SIG-M5 treated with dmso at 0.1 percent for 504 hours (cell line): ENCODE measurements around the gene SPI1.

ENCODE experiments used
- DNase-seq: peaks from one replicate; lab custom pipeline; 2025; ENCODE audit not compliant: unreplicated experiment; lab: John Stamatoyannopoulos, UW

The SPI1 gene

GRCh38 chr11:47407746-47408590, 29.6 kb upstream of the SPI1 start, which contains the start of gene SLC39A13:
TSS of gene SLC39A13 (plus strand) at chr11:47408590. CDS start at chr11:47410095, 1,505 bp downstream.
- DNase-seq: peak; percentile 97

DNA sequence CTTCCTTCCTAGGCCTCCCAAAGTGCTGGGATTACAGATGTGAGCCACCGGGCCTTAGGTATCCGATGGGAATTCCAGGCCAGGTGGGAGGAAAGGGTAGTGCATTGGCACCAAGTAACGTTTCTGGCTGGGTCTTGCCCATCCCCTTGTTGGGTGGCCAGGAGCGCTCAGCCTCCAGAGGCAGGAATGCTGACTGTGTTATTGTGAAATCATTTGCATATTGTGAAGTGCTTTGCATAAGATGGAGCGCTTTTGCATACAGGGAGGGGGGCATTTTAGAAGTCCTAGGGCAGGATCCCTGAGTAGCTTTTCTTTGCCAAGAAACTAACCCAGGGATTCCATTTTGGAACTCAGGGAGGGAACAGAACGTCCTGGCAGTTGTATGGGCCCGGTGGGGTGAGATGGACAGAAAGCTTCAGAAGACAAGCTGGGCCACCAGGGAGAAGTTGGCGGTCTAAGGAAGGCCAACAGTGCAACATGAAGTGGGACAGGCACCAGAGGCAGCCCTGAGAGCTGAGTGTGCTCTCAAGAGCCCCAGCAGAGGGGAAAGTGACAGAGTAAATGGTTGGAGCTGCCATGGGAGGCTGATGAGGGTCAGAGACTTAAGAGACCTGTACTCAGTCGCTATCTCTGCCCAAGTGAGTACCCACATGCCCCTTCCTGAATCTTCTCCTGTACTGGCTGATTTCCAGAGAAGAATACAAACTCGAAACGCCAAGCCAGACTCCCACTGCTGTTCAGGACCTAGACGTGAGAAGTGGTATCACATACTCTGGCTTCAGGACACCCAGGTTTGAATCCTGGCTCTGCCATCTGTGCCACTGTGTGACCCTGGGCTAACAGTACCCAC, 28.8 kb upstream of the SPI1 start:
- peak; percentile 33 for DNase-seq

DNA sequence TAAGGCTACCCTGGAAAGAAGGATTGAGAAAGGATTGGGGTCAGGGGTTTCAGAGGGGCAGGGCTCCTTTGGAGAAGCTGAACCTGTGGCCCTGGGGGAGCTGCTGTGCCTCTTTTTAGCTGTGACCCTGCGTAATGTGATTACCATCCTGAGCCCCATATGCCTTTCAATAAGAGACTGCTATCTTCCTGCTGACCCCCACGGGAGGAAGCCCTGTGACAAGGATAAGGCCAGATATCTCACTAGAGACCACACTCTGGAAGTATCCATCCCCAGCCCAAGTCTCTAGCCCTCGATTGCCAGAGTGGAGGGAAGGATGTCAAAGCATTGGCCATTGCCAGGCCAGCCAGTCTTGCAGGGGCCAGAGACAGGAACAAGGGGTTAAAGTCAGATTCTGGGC, 25.2 kb upstream of the SPI1 start:
- DNase-seq: no peak

DNA sequence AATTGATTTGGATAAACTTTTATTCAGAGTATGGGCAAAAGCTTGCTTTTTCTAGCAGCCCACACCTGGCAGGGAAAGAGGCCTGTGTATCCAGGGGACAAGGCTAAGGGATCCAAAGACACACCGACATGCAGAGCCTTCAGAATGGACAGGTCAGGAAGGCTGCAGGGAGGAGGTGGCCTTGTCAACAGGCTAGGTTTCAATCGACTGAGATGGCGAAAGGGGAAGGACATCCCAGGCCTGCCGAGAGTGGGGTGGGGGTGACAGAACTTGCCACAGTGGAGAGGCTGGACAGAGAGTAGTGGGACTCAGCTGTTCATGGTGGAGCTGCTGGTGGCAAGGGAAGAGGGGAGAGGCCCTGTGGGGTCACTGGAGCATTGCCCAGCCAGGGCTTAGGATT, 24.8 kb upstream of the SPI1 start:
- DNase-seq: no peak

- DNase-seq: no peak
These were observed 22.5 kb upstream of the SPI1 start for GRCh38 chr11:47400768-47401279.

DNA sequence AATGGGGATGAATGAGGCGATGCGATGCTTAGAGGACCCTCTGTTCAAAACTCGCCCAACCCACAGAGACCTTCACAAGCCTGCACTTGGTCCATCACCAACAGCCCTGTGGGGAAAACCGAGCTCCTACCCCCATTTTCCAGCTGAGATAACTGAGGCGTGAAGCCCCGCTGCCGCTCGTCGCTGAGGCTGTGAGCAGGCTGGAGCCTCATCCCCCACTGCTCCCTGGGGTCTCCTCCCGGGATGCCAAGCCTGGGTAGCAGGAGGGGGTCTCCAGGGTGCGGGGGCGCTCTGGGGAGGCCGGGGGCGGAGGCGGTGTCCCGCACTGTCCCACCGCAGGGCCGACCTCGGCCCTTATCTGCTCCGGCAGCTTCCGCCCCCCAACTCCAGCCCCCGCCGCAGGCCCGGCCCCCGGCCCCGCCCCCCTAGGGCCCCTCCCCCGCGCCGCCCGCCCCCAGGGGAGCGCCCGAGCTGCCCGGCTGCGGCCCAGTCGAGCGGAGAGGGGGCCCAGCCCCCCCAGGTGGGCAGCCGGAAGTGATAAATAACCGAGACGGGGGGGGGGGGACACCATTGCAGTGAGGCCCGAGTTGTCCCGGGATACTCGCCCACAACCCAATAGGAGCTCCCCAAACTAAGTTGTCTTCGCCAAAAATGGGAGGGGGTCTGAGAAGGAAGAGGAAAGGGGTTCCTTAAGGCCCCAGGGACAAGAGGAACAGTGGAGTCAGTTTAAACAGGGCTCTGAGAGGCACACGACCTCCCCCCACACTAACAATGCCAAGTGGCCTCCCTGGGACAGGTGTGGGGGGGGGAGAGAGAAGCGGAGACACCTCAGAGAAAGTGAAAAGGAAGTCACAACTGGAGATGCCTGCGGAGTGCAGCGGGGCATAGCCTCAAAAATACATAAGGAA, 21.8 kb upstream of the SPI1 start:
- no peak for DNase-seq

DNA sequence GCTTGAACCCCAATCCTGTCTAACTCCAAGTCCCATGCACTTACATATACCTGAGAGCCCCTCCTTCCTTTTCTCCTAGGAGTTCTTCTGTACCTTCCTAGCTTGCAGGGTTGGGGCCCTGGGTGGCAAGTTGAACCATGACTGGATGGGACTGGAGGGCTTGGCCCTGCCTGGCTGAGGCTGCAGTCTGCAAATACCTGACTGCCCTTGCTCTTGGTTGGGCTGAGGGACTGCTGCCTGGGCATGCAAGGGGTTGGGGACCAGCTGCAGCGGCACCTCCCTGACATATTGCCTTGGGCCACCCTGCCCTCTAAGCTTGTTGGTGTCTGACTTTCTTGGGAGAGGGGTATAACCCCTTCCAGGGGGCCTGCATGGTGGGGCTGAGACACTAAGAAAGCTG, 20.2 kb upstream of the SPI1 start:
- no peak for DNase-seq

GRCh38 chr11:47398011-47398410, 19.7 kb upstream of the SPI1 start:
- no peak for DNase-seq

DNA sequence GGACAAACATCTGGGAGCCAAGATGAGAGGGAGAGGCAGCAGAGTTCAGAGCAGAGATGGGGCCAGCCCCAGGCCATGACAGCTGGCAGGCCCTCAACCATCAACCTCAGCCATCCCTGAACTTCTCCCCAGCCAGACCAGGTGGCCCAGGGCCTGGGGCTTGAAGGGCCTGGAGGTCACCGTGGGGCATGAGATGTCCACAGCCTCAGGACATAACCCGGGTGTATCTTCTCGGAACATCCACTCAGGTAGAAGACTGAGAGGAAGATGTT, 17.6 kb upstream of the SPI1 start:
- DNase-seq: no peak

DNA sequence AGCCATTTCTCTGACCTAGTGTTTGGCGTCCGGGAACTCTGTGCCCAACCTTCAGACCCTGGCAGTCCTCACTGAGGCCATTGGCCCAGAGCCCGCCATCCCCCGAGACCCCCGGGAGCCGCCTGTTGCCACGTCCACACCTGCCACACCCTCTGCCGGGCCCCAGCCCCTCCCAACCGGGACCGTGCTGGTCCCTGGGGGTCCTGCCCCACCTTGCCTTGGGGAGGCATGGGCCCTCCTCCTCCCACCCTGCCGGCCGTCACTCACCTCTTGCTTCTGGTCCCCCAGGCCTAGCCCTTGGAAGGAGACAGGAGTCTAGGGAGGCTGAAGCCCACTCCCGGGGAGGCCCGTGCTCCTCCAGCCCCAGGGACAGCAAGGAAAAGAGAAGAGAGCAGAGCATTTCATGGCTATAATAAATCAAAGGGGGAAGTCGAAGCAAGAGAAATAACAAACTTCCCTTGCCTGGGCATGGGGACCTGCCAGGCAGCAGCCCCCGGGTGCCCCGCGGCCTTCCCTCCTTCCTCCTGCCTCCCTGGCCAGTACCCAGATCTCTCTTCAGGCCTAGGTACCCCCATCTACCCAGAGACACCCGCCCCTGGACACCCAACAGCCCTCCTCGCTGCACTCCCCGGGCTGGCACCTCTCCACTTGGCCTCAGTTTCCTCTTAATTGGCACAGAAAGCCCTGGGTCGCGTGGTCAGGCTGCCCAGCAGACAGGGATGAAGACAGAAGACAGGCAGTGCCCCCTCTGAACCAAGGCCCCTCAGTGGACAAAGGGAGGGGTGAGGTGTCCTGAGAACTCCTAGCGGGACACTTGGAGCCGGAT, 17.1 kb upstream of the SPI1 start:
- no peak for DNase-seq

GRCh38 chr11:47394322-47395222, 16.2 kb upstream of the SPI1 start:
- peak; percentile 81 for DNase-seq

GRCh38 chr11:47394050-47394321, 15.6 kb upstream of the SPI1 start:
- DNase-seq: no peak

- peak; percentile 78 for DNase-seq
These were observed 15.1 kb upstream of the SPI1 start for GRCh38 chr11:47393163-47394049.

GRCh38 chr11:47392546-47393162, 14.3 kb upstream of the SPI1 start:
- DNase-seq: peak; percentile 23

- no peak for DNase-seq
These were observed 13.5 kb upstream of the SPI1 start for GRCh38 chr11:47391711-47392432.

DNA sequence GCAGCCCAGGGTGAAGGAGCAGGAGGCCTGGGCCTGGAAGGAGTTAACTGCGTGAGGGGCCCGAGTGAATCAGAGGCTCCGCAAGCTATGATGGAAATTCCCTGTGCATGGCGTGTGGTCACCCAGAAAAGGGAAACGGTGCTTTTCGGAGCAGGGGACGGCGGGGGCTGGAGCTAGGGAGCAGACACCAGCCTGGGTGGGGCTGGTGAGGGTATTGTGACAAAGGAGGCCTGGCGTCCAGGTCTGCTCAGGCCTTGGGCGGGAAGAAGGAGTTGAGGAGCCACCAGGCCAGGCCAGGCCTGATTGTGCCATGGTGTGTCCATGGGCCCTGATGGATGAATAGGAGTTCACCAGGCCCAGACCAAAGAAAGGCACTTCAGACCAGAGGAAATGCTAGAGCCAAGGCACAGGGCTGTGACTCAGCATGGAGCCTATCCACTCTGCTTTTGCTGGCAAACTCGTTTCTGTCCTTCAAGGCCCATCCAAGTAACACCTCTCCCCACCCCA, 12.8 kb upstream of the SPI1 start:
- peak; percentile 87 for DNase-seq

GRCh38 chr11:47390422-47390760, 12.0 kb upstream of the SPI1 start:
- DNase-seq: no peak
